A549 (cell line): ENCODE results near the gene USP32.

ENCODE experiments used
- POLR2A ChIP-seq: IDR thresholded peaks from 2 replicates; pipeline ENCODE4 v1.6.1; 2012; ENCODE audit warnings: mild to moderate bottlenecking, low read length
- TF ChIP-seq, protein P1 (sequence below): fragments of >200 bp; sonication (Bioruptor Twin); formaldehyde crosslinking; IDR thresholded peaks from 3 replicates; pipeline ENCODE4 v1.5.1; 2016

GRCh38 chr17:60138769-60139437 lies 253.0 kb downstream of the USP32 start:
- TF ChIP-seq, protein P1, sequence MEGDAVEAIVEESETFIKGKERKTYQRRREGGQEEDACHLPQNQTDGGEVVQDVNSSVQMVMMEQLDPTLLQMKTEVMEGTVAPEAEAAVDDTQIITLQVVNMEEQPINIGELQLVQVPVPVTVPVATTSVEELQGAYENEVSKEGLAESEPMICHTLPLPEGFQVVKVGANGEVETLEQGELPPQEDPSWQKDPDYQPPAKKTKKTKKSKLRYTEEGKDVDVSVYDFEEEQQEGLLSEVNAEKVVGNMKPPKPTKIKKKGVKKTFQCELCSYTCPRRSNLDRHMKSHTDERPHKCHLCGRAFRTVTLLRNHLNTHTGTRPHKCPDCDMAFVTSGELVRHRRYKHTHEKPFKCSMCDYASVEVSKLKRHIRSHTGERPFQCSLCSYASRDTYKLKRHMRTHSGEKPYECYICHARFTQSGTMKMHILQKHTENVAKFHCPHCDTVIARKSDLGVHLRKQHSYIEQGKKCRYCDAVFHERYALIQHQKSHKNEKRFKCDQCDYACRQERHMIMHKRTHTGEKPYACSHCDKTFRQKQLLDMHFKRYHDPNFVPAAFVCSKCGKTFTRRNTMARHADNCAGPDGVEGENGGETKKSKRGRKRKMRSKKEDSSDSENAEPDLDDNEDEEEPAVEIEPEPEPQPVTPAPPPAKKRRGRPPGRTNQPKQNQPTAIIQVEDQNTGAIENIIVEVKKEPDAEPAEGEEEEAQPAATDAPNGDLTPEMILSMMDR: no peak
- TF ChIP-seq POLR2A: no peak
